DLD1 (cell line): ENCODE results near the gene UQCRFS1.
"Not testable (repeated sequence)": the region's sequence is repeated elsewhere in the genome, so short reads cannot be mapped to it uniquely, and the experiment has no call there.

Experiments
- in situ Hi-C: cut with HindIII; loops from 2 replicates; pipeline ENCODE4 v1.10.0; 2017; ENCODE audit warnings: low sequenced_read_pairs

Gene UQCRFS1

GRCh38 chr19:29212648-29213573 is at the start of gene UQCRFS1:
Gene UQCRFS1, minus strand, starts transcription at chr19:29213151. Its CDS starts 33 bp downstream, at chr19:29213118.
- in situ Hi-C loops = no loop called here

- in situ Hi-C loops = no loop called here
Measured at GRCh38 chr19:29262085-29262484, 49.1 kb upstream of the UQCRFS1 start.

GRCh38 chr19:29260477-29261317 is 47.7 kb upstream of the UQCRFS1 start:
- in situ Hi-C loops = no loop called here

- in situ Hi-C loops = no loop called here
Measured at GRCh38 chr19:29259867-29260281, 46.9 kb upstream of the UQCRFS1 start.

GRCh38 chr19:29259153-29259552 is 46.2 kb upstream of the UQCRFS1 start:
- in situ Hi-C loops = no loop called here

GRCh38 chr19:29256516-29256915 is 43.6 kb upstream of the UQCRFS1 start:
- in situ Hi-C loops = no loop called here

- in situ Hi-C loops = no loop called here
Measured at GRCh38 chr19:29255912-29256311, 43.0 kb upstream of the UQCRFS1 start.

GRCh38 chr19:29255006-29255405 is 42.1 kb upstream of the UQCRFS1 start:
- in situ Hi-C loops = no loop called here

- in situ Hi-C loops = not testable (repeated sequence)
Measured at GRCh38 chr19:29249798-29250197, 36.8 kb upstream of the UQCRFS1 start.

- in situ Hi-C loops = no loop called here
Measured at GRCh38 chr19:29248332-29248844, 35.4 kb upstream of the UQCRFS1 start.

- in situ Hi-C loops = no loop called here
Measured at GRCh38 chr19:29247872-29248271, 34.9 kb upstream of the UQCRFS1 start.

- in situ Hi-C loops = no loop called here
Measured at GRCh38 chr19:29247471-29247870, 34.5 kb upstream of the UQCRFS1 start.

- in situ Hi-C loops = no loop called here
Measured at GRCh38 chr19:29247051-29247450, 34.1 kb upstream of the UQCRFS1 start.

- in situ Hi-C loops = no loop called here
Measured at GRCh38 chr19:29245215-29245614, 32.3 kb upstream of the UQCRFS1 start.

- in situ Hi-C loops = no loop called here
Measured at GRCh38 chr19:29241324-29241723, 28.4 kb upstream of the UQCRFS1 start.

GRCh38 chr19:29239213-29239776 is 26.3 kb upstream of the UQCRFS1 start:
- in situ Hi-C loops = no loop called here

- in situ Hi-C loops = no loop called here
Measured at GRCh38 chr19:29233591-29233990, 20.6 kb upstream of the UQCRFS1 start.

- in situ Hi-C loops = no loop called here
Measured at GRCh38 chr19:29232315-29232852, 19.4 kb upstream of the UQCRFS1 start.

GRCh38 chr19:29231306-29231705 is 18.4 kb upstream of the UQCRFS1 start:
- in situ Hi-C loops = not testable (repeated sequence)

- in situ Hi-C loops = no loop called here
Measured at GRCh38 chr19:29217616-29218015, 4.7 kb upstream of the UQCRFS1 start.

GRCh38 chr19:29216021-29216420 is 3.1 kb upstream of the UQCRFS1 start:
- in situ Hi-C loops = no loop called here
